Astrocyte (in vitro differentiated cells and primary cell): ENCODE data around the gene XPNPEP1. TPM values are rescaled to one million over a fixed set of nuclear protein-coding genes. Genes with fewer than 3 reads are reported as not detected.

ENCODE experiments used
- DNase-seq: peaks from one replicate; pipeline ENCODE4 v3.0.0-alpha.2; 2010; ENCODE audit warnings: low read depth
- FAIRE-seq: peaks from 2 replicates; lab custom pipeline; 2011; peaks lifted over from hg19 to GRCh38; lab: Jason Lieb, UNC
- H2AFZ ChIP-seq: 2 replicates; pipeline ENCODE4 v1.6.0; 2012; ENCODE audit warnings: low read depth, low read length, inconsistent platforms
- H3K27ac ChIP-seq: 2 replicates; pipeline ENCODE4 v1.5.1; 2011; ENCODE audit warnings: low read depth, low read length, inconsistent platforms
- H3K27me3 ChIP-seq: 2 replicates; pipeline ENCODE4 v1.6.0; 2011; ENCODE audit warnings: low read length, inconsistent platforms; ENCODE audit not compliant: insufficient read depth
- H3K36me3 ChIP-seq: 2 replicates; pipeline ENCODE4 v1.5.1; 2011; ENCODE audit warnings: low read length, inconsistent platforms; ENCODE audit not compliant: insufficient read depth
- H3K4me1 ChIP-seq: 2 replicates; pipeline ENCODE4 v1.5.1; 2011; ENCODE audit warnings: low read length, inconsistent platforms; ENCODE audit not compliant: insufficient read depth
- H3K4me2 ChIP-seq: 2 replicates; pipeline ENCODE4 v1.6.0; 2012; ENCODE audit warnings: low read length, inconsistent platforms
- H3K4me3 ChIP-seq: 2 replicates; pipeline ENCODE4 v1.5.1; 2011; ENCODE audit warnings: low read depth, mild to moderate bottlenecking, low read length, inconsistent platforms; ENCODE audit not compliant: insufficient read depth
- H3K79me2 ChIP-seq: 2 replicates; pipeline ENCODE4 v1.6.0; 2012; ENCODE audit warnings: mild to moderate bottlenecking, low read length, inconsistent platforms; ENCODE audit not compliant: insufficient read depth
- H3K9ac ChIP-seq: 2 replicates; pipeline ENCODE4 v1.6.0; 2012; ENCODE audit warnings: mild to moderate bottlenecking, low read length, inconsistent platforms
- H3K9me3 ChIP-seq: 2 replicates; pipeline ENCODE4 v1.5.1; 2012; ENCODE audit warnings: low read depth, mild to moderate bottlenecking, low read length, inconsistent platforms; ENCODE audit not compliant: insufficient read depth
- H4K20me1 ChIP-seq: 2 replicates; pipeline ENCODE4 v1.6.0; 2012; ENCODE audit warnings: low read length, inconsistent platforms; ENCODE audit not compliant: insufficient read depth
- H3K27ac Mint-ChIP-seq: one replicate; pipeline ENCODE4 v1.8.0; 2021; ENCODE audit warnings: mild to moderate bottlenecking, mixed read lengths; ENCODE audit not compliant: unreplicated experiment
- H3K27me3 Mint-ChIP-seq: one replicate; pipeline ENCODE4 v1.8.0; 2021; ENCODE audit warnings: low read depth, mixed read lengths; ENCODE audit not compliant: unreplicated experiment
- H3K36me3 Mint-ChIP-seq: one replicate; pipeline ENCODE4 v1.8.0; 2021; ENCODE audit warnings: low read depth, mixed read lengths; ENCODE audit not compliant: unreplicated experiment
- H3K4me1 Mint-ChIP-seq: one replicate; pipeline ENCODE4 v1.8.0; 2021; ENCODE audit warnings: low read depth, mixed read lengths; ENCODE audit not compliant: unreplicated experiment
- H3K4me3 Mint-ChIP-seq: one replicate; pipeline ENCODE4 v1.8.0; 2021; ENCODE audit warnings: mild to moderate bottlenecking, moderate library complexity, mixed read lengths; ENCODE audit not compliant: unreplicated experiment
- H3K9me3 Mint-ChIP-seq: one replicate; pipeline ENCODE4 v1.8.0; 2021; ENCODE audit warnings: mild to moderate bottlenecking, mixed read lengths; ENCODE audit not compliant: unreplicated experiment
- EZH2 ChIP-seq: IDR thresholded peaks from 2 replicates; pipeline ENCODE4 v1.6.1; 2012; ENCODE audit warnings: mild to moderate bottlenecking, low read length, inconsistent platforms; ENCODE audit not compliant: insufficient read depth
- total RNA-seq: library from RNA; stranded (reverse); gene quantifications from 2 replicates; pipeline ENCODE4 v1.2.1, GENCODE V29; 2021
- TF ChIP-seq, protein P1 (sequence below): IDR thresholded peaks from 2 replicates; pipeline ENCODE4 v1.5.1; 2011; ENCODE audit warnings: low read depth, mild to moderate bottlenecking, inconsistent platforms, low read length, moderate library complexity; ENCODE audit not compliant: insufficient read depth

XPNPEP1 gene
- total RNA-seq, 1 donor from 2014 or later = 100 TPM

- H3K36me3 Mint-ChIP-seq = peaks cover 27% of the 10 kb centered on the region
- FAIRE-seq = no peak
Observed at GRCh38 chr10:109882251-109883057, 40.9 kb downstream of the XPNPEP1 start.

DNA sequence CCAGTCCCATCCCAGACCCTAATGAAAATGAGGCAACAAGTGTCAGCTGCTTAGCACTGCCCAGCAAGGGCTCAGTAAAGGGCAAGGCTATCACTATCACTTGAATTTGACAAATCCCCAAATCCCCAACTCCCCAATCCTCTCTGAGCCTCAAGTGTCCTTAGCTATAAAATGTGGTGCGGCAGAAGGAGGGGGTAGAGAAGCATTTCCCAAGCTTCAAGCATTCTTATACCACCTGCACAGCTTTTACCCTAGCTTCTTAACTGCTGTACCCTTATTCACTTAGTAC lies 41.6 kb downstream of the XPNPEP1 start:
- no peak for FAIRE-seq
- Mint-ChIP-seq H3K9me3 (no peaks in the 10 kb centered on the region), H3K4me3 (no peak overlapping the region), H3K36me3 (peaks cover 26% of the 10 kb centered on the region), H3K27ac (no peak overlapping the region), H3K4me1 (peaks cover 30% of the 10 kb centered on the region), H3K27me3 (no peaks in the 10 kb centered on the region)
- Histone ChIP-seq H3K9me3 (no peaks in the 10 kb centered on the region), H3K27me3 (no peaks in the 10 kb centered on the region), H3K9ac (no peak overlapping the region), H3K4me3 (no peak overlapping the region), H3K4me2 (no peak overlapping the region), H2AFZ (no peak overlapping the region), H3K27ac (no peak overlapping the region), H4K20me1 (no peaks in the 10 kb centered on the region), H3K79me2 (no peaks in the 10 kb centered on the region), H3K36me3 (peaks cover 34% of the 10 kb centered on the region), H3K4me1 (peaks cover 16% of the 10 kb centered on the region)
- no peak for TF ChIP-seq EZH2
- TF ChIP-seq, protein P1, sequence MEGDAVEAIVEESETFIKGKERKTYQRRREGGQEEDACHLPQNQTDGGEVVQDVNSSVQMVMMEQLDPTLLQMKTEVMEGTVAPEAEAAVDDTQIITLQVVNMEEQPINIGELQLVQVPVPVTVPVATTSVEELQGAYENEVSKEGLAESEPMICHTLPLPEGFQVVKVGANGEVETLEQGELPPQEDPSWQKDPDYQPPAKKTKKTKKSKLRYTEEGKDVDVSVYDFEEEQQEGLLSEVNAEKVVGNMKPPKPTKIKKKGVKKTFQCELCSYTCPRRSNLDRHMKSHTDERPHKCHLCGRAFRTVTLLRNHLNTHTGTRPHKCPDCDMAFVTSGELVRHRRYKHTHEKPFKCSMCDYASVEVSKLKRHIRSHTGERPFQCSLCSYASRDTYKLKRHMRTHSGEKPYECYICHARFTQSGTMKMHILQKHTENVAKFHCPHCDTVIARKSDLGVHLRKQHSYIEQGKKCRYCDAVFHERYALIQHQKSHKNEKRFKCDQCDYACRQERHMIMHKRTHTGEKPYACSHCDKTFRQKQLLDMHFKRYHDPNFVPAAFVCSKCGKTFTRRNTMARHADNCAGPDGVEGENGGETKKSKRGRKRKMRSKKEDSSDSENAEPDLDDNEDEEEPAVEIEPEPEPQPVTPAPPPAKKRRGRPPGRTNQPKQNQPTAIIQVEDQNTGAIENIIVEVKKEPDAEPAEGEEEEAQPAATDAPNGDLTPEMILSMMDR = no peak
- no peak for DNase-seq

More at GRCh38 chr10:109882251-109883057, 40.9 kb downstream of the XPNPEP1 start:
- H3K27ac ChIP-seq = no peak overlapping the region
- no peak for DNase-seq
- TF ChIP-seq EZH2 = no peak
- TF ChIP-seq, protein P1 = no peak
- no peak overlapping the region for H3K4me3 ChIP-seq
- Mint-ChIP-seq H3K9me3 (no peaks in the 10 kb centered on the region), H3K27me3 (no peaks in the 10 kb centered on the region), H3K4me3 (no peak overlapping the region), H3K27ac (no peak overlapping the region), H3K4me1 (peaks cover 37% of the 10 kb centered on the region)
- H3K36me3 ChIP-seq = peaks cover 28% of the 10 kb centered on the region
- no peak overlapping the region for H3K4me2 ChIP-seq
- no peaks in the 10 kb centered on the region for H3K27me3 ChIP-seq
- H3K4me1 ChIP-seq = peaks cover 23% of the 10 kb centered on the region
- H4K20me1 ChIP-seq = no peaks in the 10 kb centered on the region
- H2AFZ ChIP-seq = no peak overlapping the region
- no peak overlapping the region for H3K9ac ChIP-seq
- no peaks in the 10 kb centered on the region for H3K79me2 ChIP-seq
- H3K9me3 ChIP-seq = no peaks in the 10 kb centered on the region
